HG03135 (cell line): Measurements from ENCODE around the gene PF4V1.

Experiments used
- ATAC-seq: cut with Tn5 transposase; IDR thresholded peaks from one replicate; pipeline ENCODE4 v1.9.1; 2021; ENCODE audit warnings: mild to moderate bottlenecking, moderate library complexity; ENCODE audit not compliant: unreplicated experiment

The PF4V1 gene

GRCh38 chr4:73853246-73853704, at the start of gene PF4V1:
Gene PF4V1, plus strand, starts transcription at chr4:73853296. Its CDS starts 67 bp downstream, at chr4:73853363.
- ATAC-seq: no peak

- ATAC-seq: no peak
Observed at GRCh38 chr4:73810191-73810590, 42.9 kb upstream of the PF4V1 start.

GRCh38 chr4:73811841-73812240, 41.3 kb upstream of the PF4V1 start:
- ATAC-seq: no peak

GRCh38 chr4:73814679-73815078, 38.4 kb upstream of the PF4V1 start:
- no peak for ATAC-seq

GRCh38 chr4:73815145-73815544, 38.0 kb upstream of the PF4V1 start:
- ATAC-seq: no peak

GRCh38 chr4:73816814-73817213, 36.3 kb upstream of the PF4V1 start:
- ATAC-seq: no peak

GRCh38 chr4:73817341-73817740, 35.8 kb upstream of the PF4V1 start:
- ATAC-seq: no peak

- no peak for ATAC-seq
Observed at GRCh38 chr4:73821325-73821724, 31.8 kb upstream of the PF4V1 start.

- no peak for ATAC-seq
Observed at GRCh38 chr4:73822389-73822788, 30.7 kb upstream of the PF4V1 start.

- no peak for ATAC-seq
Observed at GRCh38 chr4:73822812-73823504, 30.1 kb upstream of the PF4V1 start.

GRCh38 chr4:73823760-73824159, 29.3 kb upstream of the PF4V1 start:
- no peak for ATAC-seq

GRCh38 chr4:73828956-73829355, 24.1 kb upstream of the PF4V1 start:
- ATAC-seq: no peak

GRCh38 chr4:73831569-73831968, 21.5 kb upstream of the PF4V1 start:
- ATAC-seq: no peak

- no peak for ATAC-seq
Observed at GRCh38 chr4:73832651-73833237, 20.4 kb upstream of the PF4V1 start.

GRCh38 chr4:73836373-73837279, 16.5 kb upstream of the PF4V1 start, which contains the start of gene CXCL6:
Gene CXCL6, plus strand, starts transcription at chr4:73836678. Its CDS starts 73 bp downstream, at chr4:73836751.
- no peak for ATAC-seq

- no peak for ATAC-seq
Observed at GRCh38 chr4:73839071-73839470, 14.0 kb upstream of the PF4V1 start.

- ATAC-seq: no peak
Observed at GRCh38 chr4:73839715-73840114, 13.4 kb upstream of the PF4V1 start.

GRCh38 chr4:73841243-73841925, 11.7 kb upstream of the PF4V1 start:
- ATAC-seq: no peak

- ATAC-seq: no peak
Observed at GRCh38 chr4:73842696-73843095, 10.4 kb upstream of the PF4V1 start.

- ATAC-seq: no peak
Observed at GRCh38 chr4:73843369-73843768, 9.7 kb upstream of the PF4V1 start.

GRCh38 chr4:73844345-73844744, 8.8 kb upstream of the PF4V1 start:
- no peak for ATAC-seq
